CD4-positive, alpha-beta T cell treated with Interleukin-6 for 4 hours (primary cell): ENCODE measurements around the gene CCDC92.

Experiments
- DNase-seq: peaks from one replicate; pipeline ENCODE4 v3.0.0-alpha.2; 2020; ENCODE audit warnings: mixed read lengths

Gene CCDC92

DNA sequence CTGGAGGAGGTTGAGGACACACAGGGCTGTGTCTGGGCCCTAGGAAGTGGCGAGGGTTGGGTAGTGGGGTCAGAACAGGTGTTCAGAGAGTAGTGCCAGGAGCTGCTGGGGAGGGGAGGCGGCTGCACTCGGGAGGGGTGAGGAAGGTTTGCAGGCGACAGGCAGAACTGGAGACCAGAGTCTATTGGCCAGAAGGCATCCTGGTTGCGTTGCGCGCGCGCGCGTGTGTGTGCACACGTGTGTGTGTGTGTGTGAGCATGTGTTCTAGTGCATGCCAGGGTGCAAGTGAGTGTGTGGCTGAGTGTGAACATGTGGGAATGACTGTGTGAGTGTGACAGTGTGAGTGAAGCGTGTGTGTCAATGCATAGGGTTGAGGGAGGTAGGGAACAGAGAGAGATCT, 86.4 kb downstream of the CCDC92 start:
- no peak for DNase-seq
